EH (cell line): ENCODE data around the gene CERK.
"Not testable (repeated sequence)": the region's sequence is repeated elsewhere in the genome, so short reads cannot be mapped to it uniquely, and the experiment has no call there.

ENCODE experiments used
- DNase-seq: peaks from one replicate; pipeline ENCODE4 v3.0.0-alpha.2; 2015; ENCODE audit warnings: low read depth

CERK gene, protein sequence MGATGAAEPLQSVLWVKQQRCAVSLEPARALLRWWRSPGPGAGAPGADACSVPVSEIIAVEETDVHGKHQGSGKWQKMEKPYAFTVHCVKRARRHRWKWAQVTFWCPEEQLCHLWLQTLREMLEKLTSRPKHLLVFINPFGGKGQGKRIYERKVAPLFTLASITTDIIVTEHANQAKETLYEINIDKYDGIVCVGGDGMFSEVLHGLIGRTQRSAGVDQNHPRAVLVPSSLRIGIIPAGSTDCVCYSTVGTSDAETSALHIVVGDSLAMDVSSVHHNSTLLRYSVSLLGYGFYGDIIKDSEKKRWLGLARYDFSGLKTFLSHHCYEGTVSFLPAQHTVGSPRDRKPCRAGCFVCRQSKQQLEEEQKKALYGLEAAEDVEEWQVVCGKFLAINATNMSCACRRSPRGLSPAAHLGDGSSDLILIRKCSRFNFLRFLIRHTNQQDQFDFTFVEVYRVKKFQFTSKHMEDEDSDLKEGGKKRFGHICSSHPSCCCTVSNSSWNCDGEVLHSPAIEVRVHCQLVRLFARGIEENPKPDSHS

DNA sequence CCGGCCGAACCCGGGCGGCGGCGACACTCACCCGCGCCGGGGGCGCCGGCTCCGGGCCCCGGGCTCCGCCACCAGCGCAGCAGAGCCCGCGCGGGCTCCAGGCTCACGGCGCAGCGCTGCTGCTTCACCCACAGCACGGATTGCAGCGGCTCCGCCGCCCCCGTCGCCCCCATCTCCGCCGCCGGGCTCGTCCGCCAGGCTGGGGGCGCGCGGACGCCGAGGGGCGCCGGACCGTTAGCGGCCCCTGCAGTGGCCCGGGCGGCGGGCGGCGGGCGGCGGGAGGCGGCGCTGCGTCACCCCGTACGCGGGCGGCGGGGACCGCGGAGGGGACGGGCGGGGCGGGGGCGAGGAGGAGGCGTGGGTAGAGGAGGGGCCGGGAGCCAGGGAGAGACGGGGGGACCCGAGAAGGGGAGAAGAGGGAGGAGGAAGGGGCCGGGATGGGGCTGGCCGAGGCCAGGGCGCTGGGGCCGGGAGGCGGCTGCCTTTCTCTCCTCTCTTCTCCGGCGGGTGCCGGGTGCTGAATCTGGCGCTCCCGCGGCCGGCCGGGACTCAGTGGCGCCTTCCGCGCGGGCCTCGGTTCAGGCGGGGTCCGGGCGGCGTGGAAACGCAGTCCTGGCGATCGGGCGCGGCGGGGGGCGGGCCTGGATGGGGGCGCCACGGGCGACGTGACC, at the start of gene CERK:
CERK (minus strand) TSS at position 277 of the 671 bp plus-strand sequence; CDS start at position 173, 104 bp downstream.
- DNase-seq, result peak; percentile 83

DNA sequence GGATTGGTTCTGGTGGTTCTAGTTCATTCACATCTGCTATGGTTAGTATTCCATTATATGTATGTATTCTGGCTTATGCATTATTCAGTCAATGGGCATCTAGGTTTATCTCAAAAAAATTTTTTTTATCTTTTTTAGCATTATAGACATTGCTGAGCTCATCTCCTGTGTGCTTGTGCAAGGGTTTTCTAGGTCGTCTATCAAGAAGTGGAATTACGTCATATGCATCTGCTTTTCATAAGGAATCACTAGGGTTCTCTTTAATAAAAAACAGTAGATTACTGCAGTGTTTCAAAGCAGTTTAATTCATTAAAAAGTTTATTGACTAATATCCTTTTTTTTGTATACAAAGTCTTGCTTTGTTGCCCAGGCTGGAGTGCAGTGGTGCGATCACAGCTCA, 45.7 kb upstream of the CERK start:
- DNase-seq, result no peak

DNA sequence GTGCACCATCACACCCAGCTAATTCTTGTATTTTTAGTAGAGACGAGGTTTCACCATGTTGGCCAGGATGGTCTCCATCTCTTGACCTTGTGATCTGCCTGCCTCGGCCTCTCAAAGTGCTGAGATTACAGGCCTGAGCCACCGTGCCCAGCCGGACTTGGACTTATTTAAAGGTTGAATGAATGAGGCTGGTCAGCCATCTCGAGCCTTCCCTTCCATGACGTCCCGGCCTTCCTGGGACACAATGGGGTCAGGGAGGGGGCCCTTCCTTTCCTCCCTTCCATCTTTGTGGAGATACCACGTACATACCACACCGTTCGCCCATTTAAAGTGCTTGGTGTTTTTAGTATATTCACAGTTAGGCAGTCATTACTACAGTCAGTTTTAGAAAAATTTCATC, 44.1 kb upstream of the CERK start:
- DNase-seq, result not testable (repeated sequence)

DNA sequence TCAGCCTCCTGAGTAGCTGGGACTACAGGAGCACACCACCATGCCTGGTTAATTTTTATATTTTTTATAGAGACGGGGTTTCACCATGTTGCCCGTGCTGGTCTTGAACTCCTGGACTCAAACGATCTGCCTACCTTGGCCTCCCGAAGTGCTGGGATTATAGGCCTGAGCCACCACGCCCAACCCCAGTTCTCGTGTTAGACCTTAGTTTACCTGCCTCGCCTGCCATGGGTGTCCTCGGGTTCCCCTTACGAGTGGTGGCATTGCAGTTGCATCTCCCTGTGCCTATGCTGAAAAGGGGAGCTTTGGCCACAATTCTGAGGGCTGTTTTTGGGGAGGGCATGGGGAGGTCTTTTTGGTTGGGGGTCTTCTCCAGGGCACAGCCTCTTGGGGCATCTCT, 43.2 kb upstream of the CERK start:
- DNase-seq, result no peak

DNA sequence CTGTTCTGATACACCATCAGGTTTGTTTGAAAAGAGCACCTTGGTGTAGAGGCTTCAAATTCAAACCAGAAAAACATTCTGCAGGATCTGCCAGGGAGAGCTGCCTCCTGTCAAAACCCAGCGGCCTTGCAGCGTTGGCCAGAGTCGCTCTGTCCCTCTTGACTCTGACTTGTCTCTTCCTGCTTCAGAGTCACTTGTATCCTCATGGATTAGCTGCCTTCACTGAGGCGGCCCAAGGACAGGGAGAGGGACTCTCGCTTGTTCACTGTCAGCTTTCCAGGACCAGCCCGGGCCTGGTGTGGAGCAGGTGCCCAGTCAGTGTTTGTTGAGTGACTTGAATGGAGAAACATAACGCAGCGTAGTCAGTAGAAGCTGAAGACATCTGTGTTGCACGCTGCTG, 42.4 kb upstream of the CERK start:
- no peak for DNase-seq

DNA sequence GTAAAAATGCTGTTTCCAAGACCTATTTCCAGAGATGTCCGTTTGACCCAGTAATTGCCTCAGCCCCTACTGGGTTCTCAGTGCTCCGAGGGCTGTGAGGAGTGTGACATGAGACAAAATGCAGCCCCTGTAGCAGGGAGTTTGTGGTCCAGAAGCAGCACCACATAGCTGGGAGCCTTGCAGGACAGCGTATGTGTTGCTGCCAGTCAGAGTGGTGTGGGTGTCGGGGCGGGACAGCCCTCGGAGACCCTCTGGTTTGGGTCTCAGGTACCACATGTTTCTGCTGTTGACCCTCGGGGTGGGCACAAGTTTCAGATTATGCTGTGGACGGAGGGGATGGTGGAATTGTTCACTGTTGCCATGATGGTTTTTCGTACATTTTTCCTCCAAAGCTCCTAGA, 41.6 kb upstream of the CERK start:
- DNase-seq, result no peak

DNA sequence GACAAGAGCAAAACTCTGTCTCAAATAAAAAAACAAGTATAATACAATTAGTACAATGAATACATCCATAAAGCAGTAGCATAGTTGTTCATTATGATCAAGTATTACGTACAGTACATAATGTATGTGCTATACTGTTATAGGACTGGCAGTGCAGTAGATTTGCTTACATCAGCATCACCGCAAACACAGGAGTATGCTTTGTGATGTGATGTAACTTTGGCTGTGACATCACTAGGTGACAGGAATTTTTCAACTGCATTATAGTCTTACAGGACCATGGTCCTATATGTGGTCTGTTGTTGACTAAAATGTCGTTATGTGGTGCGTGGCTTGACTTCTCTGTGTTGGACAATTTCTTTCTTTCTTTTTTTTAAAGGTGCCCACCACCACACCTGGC, 41.0 kb upstream of the CERK start:
- DNase-seq, result no peak

DNA sequence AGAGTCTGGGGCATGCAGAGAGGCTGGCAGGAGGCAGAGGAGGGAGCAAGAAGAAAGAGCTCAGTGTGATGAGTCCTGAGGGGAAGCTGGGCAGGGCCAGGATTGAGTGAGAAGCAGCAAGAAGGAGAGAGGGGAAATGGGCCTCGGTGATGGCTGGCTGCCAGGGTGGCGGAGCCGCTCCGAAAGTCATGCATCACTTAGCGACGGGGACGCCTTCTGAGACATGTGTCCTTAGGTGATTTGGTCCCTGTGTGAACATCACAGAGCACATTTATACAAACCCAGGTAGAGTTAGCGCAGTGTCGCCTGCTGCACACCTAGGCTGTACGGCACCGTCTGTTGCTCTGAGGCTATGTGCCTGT, 39.5 kb upstream of the CERK start:
- no peak for DNase-seq

DNA sequence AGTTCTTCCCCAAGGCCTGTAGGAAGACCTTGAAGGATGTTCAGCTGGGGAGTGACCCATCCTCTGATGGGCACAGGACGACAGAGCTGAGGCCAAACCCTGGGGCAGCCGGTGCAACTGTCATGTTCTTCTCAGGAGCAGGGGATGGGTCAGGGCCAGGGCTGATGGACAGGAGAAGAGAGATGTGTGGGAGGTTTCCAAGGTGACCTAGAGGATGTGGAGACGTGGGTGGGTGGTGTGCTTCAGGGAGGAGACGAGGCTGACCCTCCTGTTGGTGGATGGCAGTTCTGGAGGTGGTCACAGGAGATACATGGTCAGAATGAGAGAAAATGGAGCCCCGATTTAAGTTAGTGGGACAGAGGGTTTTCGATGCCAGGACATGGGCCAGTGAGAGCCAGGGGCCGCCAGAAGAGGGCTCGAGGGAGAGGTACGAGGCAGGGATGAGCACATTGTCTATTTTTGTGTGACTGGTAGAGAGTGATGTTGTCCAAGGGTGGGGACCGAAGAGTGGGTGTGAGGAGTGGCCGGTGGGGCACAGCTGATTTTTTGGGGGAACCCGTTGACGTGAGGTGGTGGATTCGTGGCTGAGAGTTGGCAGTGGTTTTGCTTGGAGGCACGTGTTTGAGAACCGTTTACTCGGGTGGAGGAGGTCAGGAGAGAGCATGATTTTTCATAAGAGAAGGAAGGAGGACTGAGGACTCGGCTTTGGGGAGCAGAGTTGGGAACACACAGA, 39.0 kb upstream of the CERK start:
- DNase-seq, result no peak

DNA sequence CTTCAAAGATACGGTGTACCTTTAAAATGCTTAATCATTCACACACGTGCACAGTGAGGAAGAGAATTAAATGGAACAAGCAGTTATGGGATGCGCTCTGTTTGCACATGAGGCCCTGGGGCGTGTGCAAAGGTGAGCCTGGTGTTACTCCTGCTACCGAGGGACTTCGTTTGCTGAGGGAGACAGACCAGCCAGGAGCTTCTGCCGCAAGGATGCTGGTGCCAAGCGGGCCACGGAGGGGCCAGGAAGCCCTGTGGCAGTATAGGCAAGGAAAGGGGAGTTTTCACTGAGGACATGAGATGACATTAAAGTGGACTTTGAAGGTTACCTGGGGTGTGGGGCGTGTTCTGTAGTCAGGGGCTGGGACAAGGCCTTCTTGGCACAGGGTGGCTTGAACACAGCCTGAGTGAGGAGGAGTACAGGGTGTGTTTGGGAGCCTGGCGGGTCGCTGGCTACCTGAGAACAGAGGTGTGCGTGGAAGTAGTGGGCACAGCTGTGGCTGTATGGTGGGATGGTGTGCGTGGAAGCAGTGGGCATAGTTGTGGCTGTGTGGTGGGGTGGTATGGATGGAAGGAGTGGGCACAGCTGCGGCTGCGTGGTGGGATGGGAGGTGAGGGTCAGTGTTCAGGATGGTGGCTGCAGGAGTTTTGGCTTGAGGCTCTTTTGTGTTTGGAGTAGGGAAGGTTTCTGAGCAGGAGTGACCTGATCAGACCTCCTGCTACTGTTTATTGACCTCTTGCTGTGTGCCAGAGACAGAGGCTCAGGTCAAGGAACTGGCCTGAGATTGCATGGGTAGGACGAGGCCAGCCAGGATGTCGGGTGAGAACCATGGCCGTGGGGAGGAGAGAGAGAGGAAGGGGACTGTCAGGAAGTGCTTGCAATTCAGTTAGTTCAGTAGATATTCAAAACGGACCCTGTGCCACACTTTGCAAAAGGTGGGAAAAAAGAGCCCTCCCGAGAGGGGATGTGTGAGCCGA, 38.1 kb upstream of the CERK start:
- no peak for DNase-seq

DNA sequence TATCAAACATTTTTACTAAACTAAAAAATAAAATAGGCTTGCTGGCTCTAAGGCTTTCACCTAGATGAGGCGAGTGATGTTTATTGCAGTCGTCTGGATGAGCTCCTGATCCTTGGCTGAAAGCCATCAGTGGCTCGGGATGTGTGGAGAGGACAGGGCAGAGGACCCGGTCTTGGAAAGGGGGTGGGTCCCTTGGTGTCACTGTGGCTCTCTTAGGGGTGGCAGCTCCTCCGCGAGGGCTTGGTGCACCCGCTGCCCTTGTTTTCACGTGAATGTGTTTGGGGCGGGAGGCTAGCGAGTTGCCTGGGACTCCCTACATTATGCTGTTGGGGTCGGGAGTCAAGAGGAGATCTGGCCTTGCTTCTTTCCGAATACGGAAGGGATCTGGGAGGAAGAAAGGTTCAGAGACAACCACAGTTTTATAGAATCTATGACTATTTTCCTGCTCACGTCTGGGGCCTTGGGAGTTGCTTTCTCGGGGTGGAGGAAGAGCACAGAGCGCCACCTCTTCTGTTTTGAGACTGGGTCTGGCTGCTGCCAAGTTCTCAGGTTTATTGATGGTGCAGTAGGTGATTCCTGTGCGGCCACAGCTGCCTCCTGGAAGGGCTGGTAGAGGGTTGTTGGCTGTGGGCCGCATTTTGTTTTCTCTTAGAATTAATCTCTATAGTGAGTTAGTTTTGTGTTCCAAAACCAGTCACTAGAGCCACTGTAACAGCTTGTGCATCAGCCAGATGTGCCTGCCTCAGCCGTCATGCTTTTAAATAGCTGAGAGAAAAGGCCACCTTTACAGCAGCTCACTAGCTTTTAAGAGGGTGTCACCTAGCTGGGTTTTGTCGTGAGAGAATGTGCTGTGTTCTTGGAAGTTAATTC, 37.2 kb upstream of the CERK start:
- no peak for DNase-seq

DNA sequence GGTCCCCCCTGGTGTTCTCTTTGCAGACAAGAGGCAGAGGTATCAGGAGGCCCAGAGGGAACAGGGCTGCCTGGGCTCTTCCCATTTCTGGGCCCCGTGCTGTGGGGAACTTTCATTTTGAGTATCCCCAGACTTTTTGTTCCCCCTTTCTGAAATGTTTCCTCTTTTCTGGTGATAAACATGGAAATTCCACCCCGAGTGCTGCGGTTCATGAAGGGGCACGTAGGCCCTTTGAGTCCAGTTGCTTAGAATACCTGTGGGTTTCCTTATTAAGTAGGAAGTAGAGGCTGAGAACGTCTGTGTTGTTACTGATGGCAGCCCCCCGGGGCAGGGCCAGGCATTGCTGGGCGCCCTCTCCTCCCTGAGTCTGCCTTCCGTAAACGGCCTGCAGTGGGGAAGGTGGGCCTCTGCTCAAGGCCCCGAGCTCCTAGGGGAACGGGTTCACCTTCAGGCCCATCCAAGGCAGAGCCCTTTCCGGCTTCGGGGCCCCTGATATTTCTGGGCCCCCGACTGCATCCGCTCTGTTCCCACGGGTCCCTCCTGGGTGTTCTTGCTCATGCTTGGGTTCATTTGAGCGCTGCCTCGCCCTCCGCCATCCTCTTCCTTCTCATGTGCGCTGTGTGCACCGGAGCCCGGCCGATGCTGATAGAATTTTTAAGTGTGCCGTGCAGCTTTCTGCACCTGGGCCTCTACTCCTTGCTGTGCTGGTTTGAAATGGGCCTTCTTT, 36.4 kb upstream of the CERK start:
- no peak for DNase-seq

DNA sequence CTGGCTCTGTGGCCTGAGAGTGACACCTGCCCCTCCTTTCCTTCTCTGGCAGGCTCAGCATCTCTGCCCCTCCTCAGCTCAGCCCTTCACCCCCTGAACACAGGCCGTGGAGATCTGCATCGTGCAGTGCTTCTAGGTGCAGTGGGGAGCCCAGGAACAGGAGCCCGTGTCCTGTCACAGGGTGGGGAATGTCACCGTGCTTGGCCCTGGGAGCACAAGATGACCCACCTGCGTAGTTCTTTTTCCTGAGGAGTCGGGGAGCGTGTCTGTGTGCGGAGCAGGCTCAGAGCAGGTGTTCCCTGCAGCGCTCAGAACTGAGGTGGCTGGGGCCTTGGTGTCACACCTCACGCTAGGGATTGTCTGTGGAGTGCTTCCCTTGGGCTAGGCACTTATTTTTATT, 35.0 kb upstream of the CERK start:
- DNase-seq, result no peak

DNA sequence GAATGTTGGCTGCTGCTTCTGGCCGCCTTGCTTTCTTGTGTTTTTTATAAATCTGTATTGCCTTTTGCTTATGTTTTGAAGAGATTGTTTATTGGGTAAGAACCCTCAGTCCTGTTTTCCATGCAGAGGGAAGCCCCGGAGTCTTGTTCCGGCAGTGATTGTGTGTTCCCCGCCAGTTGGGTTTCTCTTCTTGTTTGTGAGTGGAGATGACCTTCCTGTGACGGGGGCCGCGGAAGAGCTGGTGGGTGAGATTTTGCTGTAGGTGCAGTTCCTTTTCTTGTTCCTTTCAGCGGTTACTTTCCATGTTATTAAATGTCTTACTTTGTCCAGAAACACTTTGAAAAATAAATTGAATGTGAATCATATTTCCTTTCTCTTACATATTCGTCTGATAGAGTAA, 32.7 kb upstream of the CERK start:
- DNase-seq, result no peak

DNA sequence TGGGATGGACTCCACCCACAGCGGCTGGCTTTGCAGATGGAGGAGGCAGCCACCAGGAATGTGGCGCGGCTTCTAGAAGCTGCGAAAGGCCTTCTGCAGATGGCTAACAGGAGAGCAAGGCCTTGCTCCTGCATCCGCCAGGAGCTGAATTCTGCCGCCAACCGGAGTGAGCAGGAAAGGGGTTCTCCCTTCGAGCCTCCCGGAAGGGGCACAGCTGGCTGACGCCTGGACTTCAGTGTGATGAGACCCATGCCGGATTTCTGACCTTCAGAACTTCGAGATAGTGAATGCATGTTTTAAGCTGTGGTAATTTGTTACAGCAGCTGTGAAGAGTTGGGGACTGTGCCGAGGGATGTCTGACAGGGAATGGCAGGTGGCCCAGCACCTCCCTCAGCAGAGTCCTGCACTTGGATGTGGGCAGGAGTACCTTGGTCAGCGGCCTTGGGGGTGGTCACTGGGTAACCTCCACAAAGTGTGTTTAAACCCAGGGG, 32.1 kb upstream of the CERK start:
- DNase-seq, result no peak

DNA sequence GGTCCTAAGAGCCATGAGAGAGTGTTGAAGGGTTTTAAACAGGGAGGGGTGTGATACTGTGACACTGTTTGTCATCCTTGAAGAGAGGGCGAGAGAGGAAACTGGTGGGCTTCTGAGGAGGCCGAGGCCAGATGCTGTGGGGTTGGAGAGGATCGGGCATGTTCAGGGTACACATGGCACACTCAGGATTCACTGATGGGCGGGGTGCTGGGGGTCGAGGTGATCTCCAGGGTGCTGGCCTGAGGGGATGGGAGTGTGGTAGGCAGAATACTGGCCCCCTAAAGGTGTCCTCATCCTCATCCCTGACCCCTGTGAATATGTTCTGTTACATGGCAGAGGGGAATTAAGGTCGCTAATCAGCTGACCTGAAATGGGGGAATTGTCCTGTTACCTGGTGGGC, 31.7 kb upstream of the CERK start:
- no peak for DNase-seq

DNA sequence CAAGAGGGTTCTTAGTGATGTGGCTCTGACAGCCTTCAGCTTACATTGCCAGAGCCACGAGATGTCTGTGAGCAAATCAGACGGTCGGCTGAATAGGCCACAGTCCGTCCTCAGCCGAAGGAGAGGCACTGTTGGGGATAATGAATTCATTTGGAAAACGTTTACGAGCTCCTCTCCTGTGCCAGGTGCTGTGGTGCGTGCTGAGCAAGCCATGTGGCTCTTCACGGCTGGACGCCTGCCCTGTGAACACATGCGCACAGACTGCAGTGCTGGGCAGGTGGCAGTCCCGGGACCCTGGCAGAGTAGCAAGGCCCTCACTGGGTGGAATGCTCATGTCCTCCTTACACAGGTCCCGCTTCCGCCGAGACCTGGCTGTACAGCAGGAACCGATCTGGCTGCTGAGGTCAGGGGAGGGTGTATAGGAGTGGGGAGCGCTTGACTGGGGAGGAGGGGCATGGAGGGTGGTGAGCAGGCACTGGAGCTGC, 31.2 kb upstream of the CERK start:
- DNase-seq, result no peak

DNA sequence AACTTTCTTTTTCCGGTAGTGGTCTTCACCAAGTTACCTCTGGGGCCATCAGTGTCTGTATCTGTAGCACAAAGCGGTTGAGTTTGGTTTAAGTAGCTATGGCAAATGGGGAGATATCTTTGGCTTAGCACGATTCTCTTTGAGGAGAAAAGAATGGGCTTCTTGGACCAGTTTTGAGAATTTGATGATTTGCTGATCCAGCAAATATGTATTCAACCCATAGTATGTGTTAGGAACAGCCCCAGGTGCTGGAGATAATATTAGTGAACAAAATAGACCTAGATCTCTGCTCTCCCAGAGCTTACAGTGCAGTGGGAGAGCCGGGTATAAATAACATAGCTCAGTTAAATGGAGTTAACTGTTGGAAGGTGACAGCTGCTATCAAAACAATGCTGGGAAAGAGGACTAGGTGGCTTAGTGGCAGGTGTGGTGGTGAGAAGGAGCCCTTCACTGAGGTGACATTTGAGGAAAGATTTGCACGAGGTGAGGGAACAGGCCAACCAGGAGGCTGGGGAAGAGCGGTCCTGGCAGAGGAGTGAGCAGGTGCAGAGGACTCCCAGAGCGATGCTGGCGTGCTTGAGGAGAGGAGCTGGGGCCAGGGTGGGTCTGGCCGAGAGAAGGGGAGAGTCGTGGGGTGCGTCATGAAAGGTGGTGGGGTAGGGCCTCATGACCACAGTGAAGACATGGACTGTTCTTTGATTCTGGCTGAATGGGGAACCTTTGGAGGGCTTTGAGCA, 29.4 kb upstream of the CERK start:
- no peak for DNase-seq

DNA sequence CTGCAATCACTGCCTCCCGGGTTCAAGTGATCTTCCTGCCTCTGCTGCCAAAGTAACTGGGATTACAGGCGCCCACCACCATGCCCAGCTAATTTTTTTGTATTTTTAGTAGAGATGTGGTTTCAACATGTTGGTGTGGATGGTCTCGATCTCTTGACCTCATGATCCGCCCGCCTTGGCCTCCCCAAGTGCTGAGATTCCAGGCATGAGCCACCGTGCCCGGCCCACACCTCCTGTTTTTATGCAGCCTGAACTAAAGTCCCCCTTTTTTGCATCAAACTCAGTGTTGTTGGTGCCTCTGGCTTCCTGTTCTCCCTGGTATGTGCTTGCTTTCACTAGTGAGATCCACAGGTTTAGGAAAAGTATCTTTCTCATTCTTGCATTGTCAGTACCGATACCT, 28.6 kb upstream of the CERK start:
- DNase-seq, result no peak
